ENCODE data around the gene GLI3.

The GLI3 gene

DNA sequence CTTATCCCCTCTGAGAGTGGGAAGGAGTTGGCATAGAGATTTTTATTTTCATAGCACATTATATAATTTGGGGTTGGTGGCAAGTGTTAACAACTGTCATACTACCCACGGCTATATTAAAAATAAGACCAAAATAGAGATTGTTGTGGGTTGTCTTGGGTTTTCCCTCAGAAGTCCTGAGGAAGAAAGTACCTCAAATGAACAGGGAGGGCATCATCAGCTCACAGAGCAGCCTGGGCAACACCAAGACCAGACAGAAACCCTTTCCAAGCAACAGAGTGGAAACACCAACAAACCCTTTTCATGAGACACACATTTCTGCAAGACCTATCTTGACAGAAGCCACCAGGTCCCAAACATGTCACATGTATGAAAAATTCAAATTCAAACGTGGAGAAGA lies 121.2 kb downstream of the GLI3 start:
- Histone ChIP-seq H3K4me3 (ENCODE audit: low read depth, low read length) (no peak overlapping the region), H3K4me1 (ENCODE audit: control insufficient read depth, insufficient read depth, low read length) (no peaks in the 10 kb centered on the region), H3K36me3 (ENCODE audit: control insufficient read depth in 2 of 2, insufficient read depth in 1 of 2, low read length in 2 of 2) (peaks cover 0 to 2% of the 10 kb centered on the region in 2 experiments; a peak in 2 of 3 replicates), H3K27ac (ENCODE audit: extremely low read depth, low read depth, low read length) (no peak overlapping the region), H3K9me3 (ENCODE audit: control insufficient read depth, insufficient read depth, low read depth, low read length) (no peaks in the 10 kb centered on the region)
- POLR2A ChIA-PET = no interaction called here
- CTCF ChIA-PET = interaction anchor here (1.1 kb wide), 1 partner anchor 10 kb away, joined by 3 read pairs; no protein-coding TSS in a partner anchor
- TF ChIP-seq, protein P1, sequence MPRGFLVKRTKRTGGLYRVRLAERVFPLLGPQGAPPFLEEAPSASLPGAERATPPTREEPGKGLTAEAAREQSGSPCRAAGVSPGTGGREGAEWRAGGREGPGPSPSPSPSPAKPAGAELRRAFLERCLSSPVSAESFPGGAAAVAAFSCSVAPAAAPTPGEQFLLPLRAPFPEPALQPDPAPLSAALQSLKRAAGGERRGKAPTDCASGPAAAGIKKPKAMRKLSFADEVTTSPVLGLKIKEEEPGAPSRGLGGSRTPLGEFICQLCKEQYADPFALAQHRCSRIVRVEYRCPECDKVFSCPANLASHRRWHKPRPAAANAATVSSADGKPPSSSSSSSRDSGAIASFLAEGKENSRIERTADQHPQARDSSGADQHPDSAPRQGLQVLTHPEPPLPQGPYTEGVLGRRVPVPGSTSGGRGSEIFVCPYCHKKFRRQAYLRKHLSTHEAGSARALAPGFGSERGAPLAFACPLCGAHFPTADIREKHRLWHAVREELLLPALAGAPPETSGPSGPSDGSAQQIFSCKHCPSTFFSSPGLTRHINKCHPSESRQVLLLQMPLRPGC (tag by site-specific recombination; IDR thresholded peaks at IDR 0.05) = no peak
- TF ChIP-seq, protein P2, sequence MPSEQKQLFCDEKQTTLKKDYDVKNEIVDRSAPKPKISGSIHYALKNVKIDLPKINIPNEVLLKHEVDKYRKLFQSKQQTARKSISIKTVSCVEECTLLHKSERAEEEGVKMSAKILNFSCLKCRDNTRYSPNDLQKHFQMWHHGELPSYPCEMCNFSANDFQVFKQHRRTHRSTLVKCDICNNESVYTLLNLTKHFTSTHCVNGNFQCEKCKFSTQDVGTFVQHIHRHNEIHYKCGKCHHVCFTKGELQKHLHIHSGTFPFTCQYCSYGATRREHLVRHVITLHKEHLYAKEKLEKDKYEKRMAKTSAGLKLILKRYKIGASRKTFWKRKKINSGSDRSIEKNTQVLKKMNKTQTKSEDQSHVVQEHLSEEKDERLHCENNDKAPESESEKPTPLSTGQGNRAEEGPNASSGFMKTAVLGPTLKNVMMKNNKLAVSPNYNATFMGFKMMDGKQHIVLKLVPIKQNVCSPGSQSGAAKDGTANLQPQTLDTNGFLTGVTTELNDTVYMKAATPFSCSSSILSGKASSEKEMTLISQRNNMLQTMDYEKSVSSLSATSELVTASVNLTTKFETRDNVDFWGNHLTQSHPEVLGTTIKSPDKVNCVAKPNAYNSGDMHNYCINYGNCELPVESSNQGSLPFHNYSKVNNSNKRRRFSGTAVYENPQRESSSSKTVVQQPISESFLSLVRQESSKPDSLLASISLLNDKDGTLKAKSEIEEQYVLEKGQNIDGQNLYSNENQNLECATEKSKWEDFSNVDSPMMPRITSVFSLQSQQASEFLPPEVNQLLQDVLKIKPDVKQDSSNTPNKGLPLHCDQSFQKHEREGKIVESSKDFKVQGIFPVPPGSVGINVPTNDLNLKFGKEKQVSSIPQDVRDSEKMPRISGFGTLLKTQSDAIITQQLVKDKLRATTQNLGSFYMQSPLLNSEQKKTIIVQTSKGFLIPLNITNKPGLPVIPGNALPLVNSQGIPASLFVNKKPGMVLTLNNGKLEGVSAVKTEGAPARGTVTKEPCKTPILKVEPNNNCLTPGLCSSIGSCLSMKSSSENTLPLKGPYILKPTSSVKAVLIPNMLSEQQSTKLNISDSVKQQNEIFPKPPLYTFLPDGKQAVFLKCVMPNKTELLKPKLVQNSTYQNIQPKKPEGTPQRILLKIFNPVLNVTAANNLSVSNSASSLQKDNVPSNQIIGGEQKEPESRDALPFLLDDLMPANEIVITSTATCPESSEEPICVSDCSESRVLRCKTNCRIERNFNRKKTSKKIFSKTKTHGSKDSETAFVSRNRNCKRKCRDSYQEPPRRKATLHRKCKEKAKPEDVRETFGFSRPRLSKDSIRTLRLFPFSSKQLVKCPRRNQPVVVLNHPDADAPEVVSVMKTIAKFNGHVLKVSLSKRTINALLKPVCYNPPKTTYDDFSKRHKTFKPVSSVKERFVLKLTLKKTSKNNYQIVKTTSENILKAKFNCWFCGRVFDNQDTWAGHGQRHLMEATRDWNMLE (tag by site-specific recombination; conservative IDR thresholded peaks at IDR 0.05; ENCODE audit: low read depth) = no peak
- TF ChIP-seq ZNF596 (tag by site-specific recombination; IDR thresholded peaks at IDR 0.05) (no peak), PRDM1 (tag by site-specific recombination; IDR thresholded peaks at IDR 0.05) (no peak), ZNF114 (tag by site-specific recombination; IDR thresholded peaks at IDR 0.05) (no peak), ZNF155 (tag by site-specific recombination; IDR thresholded peaks at IDR 0.05) (no peak), ZNF433 (tag by site-specific recombination; IDR thresholded peaks at IDR 0.05; ENCODE audit: low read depth) (no peak), ZNF2 (tag by site-specific recombination; IDR thresholded peaks at IDR 0.05) (no peak), ZNF37A (tag by site-specific recombination; IDR thresholded peaks at IDR 0.05) (no peak), ZNF350 (tag by site-specific recombination; IDR thresholded peaks at IDR 0.05) (no peak), RBAK (tag by site-specific recombination; IDR thresholded peaks at IDR 0.05) (no peak), WT1 (tag by site-specific recombination; IDR thresholded peaks at IDR 0.05) (no peak), GFI1B (tag by site-specific recombination; IDR thresholded peaks at IDR 0.05) (no peak), ZNF670 (tag by site-specific recombination; IDR thresholded peaks at IDR 0.05; ENCODE audit: low read depth) (no peak), ZIC2 (tag by site-specific recombination; IDR thresholded peaks at IDR 0.05) (no peak), ZNF548 (tag by site-specific recombination; IDR thresholded peaks at IDR 0.05) (no peak), ZNF629 (tag by site-specific recombination; IDR thresholded peaks at IDR 0.05) (no peak)
- TF ChIP-seq, protein P3, sequence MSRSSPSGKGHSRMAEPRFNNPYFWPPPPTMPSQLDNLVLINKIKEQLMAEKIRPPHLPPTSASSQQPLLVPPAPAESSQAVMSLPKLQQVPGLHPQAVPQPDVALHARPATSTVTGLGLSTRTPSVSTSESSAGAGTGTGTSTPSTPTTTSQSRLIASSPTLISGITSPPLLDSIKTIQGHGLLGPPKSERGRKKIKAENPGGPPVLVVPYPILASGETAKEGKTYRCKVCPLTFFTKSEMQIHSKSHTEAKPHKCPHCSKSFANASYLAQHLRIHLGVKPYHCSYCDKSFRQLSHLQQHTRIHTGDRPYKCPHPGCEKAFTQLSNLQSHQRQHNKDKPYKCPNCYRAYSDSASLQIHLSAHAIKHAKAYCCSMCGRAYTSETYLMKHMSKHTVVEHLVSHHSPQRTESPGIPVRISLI (tag by site-specific recombination; IDR thresholded peaks at IDR 0.05) = no peak

DNA sequence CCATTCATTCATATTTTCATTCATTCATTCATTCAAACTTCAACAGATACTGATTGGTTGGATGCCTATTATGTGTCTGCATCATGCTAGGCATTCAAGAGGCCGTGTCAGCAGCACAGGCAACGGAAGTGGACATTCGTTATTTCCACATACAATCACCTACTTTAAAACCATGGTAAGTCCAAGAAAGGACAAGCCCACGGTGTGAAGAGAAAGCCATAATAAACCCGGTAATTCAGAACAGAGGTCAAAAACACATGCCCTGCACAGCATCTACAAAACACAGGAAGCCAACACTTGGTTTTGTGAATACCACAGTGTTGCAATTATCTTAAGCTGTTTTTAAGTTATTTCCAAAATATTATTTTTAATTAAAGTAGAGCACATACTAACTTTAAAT lies 126.7 kb downstream of the GLI3 start:
- TF ChIP-seq SCRT2 (tag by site-specific recombination; IDR thresholded peaks at IDR 0.05) (no peak), ZNF146 (tag by site-specific recombination; IDR thresholded peaks at IDR 0.05) (no peak), ZNF664 (tag by site-specific recombination; IDR thresholded peaks at IDR 0.05) (no peak), TCF7L2 (IDR thresholded peaks at IDR 0.05; ENCODE audit: borderline replicate concordance, low read depth, low read length) (no peak), ZNF561 (tag by site-specific recombination; IDR thresholded peaks at IDR 0.05; ENCODE audit: borderline replicate concordance) (no peak), ZNF157 (tag by site-specific recombination; IDR thresholded peaks at IDR 0.05) (no peak)
- TF ChIP-seq, protein P4, sequence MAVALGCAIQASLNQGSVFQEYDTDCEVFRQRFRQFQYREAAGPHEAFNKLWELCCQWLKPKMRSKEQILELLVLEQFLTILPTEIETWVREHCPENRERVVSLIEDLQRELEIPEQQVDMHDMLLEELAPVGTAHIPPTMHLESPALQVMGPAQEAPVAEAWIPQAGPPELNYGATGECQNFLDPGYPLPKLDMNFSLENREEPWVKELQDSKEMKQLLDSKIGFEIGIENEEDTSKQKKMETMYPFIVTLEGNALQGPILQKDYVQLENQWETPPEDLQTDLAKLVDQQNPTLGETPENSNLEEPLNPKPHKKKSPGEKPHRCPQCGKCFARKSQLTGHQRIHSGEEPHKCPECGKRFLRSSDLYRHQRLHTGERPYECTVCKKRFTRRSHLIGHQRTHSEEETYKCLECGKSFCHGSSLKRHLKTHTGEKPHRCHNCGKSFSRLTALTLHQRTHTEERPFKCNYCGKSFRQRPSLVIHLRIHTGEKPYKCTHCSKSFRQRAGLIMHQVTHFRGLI (tag by site-specific recombination; IDR thresholded peaks at IDR 0.05) = no peak
- TF ChIP-seq, protein P5, sequence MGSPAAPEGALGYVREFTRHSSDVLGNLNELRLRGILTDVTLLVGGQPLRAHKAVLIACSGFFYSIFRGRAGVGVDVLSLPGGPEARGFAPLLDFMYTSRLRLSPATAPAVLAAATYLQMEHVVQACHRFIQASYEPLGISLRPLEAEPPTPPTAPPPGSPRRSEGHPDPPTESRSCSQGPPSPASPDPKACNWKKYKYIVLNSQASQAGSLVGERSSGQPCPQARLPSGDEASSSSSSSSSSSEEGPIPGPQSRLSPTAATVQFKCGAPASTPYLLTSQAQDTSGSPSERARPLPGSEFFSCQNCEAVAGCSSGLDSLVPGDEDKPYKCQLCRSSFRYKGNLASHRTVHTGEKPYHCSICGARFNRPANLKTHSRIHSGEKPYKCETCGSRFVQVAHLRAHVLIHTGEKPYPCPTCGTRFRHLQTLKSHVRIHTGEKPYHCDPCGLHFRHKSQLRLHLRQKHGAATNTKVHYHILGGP (tag by site-specific recombination; IDR thresholded peaks at IDR 0.05) = no peak
- H3K36me3 ChIP-seq (ENCODE audit: control insufficient read depth in 2 of 2, insufficient read depth in 1 of 2, low read length in 2 of 2) = peaks cover 0 to 2% of the 10 kb centered on the region in 2 experiments; a peak in 2 of 3 replicates
- POLR2A ChIA-PET = no interaction called here

More for the DNA sequence above, 126.7 kb downstream of the GLI3 start:
- CTCF ChIA-PET = no interaction called here
- Histone ChIP-seq H3K4me1 (ENCODE audit: control insufficient read depth, insufficient read depth, low read length) (peaks cover 19% of the 10 kb centered on the region), H3K4me3 (ENCODE audit: low read depth, low read length) (no peak overlapping the region), H3K27ac (ENCODE audit: extremely low read depth, low read depth, low read length) (no peak overlapping the region), H3K9me3 (ENCODE audit: control insufficient read depth, insufficient read depth, low read depth, low read length) (no peaks in the 10 kb centered on the region)
